HFFc6 (cell line): ENCODE results near the gene HIPK2. TPM values are rescaled to one million over a fixed set of nuclear protein-coding genes. Genes with fewer than 3 reads are reported as not detected.

Experiments
- DNase-seq: peaks from one replicate; pipeline ENCODE4 v3.0.0-alpha.2; 2018
- H3K27ac Mint-ChIP-seq: 2 replicates; pipeline ENCODE4 v1.8.0; 2020; ENCODE audit warnings: mild to moderate bottlenecking, mixed read lengths
- H3K27me3 Mint-ChIP-seq: 2 replicates; pipeline ENCODE4 v1.8.0; 2021; ENCODE audit warnings: mild to moderate bottlenecking, moderate library complexity, mixed read lengths; ENCODE audit not compliant: insufficient read depth
- H3K36me3 Mint-ChIP-seq: 2 replicates; pipeline ENCODE4 v1.8.0; 2021; ENCODE audit warnings: low read depth, mixed read lengths
- H3K4me1 Mint-ChIP-seq: 2 replicates; pipeline ENCODE4 v1.8.0; 2020; ENCODE audit warnings: low read depth, mixed read lengths
- H3K4me3 Mint-ChIP-seq: 2 replicates; pipeline ENCODE4 v1.8.0; 2020; ENCODE audit warnings: mild to moderate bottlenecking, moderate library complexity, mixed read lengths
- H3K9me3 Mint-ChIP-seq: 2 replicates; pipeline ENCODE4 v1.8.0; 2020; ENCODE audit warnings: mild to moderate bottlenecking, mixed read lengths
- CTCF ChIP-seq: fragments of 200-600 bp; sonication (generic); IDR thresholded peaks from 2 replicates; pipeline ENCODE4 v1.5.0; 2021; ENCODE audit warnings: antibody characterized with exemption, mild to moderate bottlenecking
- total RNA-seq, 6 experiments: library from RNA; stranded (reverse); fragmentation: NEBNext Ultra II Directional; extraction: Animal tissue kit (Norgen Biotek cat#: 25700); gene quantifications; 2 replicates in 1 of 6; 3 replicates in 5 of 6; pipeline ENCODE4 v1.2.3, GENCODE V29; 2021

The HIPK2 gene
- total RNA-seq, 6 experiments from 2014 or later = 14.6 to 33.4 (median 31.4) TPM

GRCh38 chr7:139739863-139740597 lies 37.8 kb downstream of the HIPK2 start:
- no peak for DNase-seq
- H3K36me3 Mint-ChIP-seq = peaks cover 25% of the 10 kb centered on the region
- H3K4me1 Mint-ChIP-seq = peaks cover 87% of the 10 kb centered on the region
- TF ChIP-seq CTCF = no peak
- no peaks in the 10 kb centered on the region for H3K9me3 Mint-ChIP-seq
- no peak overlapping the region for H3K4me3 Mint-ChIP-seq
- H3K27ac Mint-ChIP-seq = no peak overlapping the region
- H3K27me3 Mint-ChIP-seq = peaks cover 1% of the 10 kb centered on the region; the same call in 1 of the 2 replicates

DNA sequence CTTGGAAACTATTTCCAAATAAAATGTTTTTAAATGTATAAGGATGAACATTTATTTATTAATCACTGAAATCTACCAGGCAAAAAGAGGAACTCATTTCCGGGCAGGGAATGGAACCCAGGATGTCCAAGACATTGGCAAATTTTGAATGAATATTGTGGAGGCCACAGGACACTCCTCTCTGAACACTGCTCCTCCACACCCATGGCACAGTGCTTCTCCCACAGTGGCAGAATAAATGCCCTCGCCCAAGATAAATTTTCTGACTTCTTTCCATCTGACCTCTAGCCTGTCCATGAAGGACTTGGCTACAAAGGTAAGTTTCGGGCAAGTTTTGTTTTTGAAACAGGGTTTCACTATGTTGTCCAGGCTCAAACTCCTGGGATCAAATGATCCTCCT lies 39.0 kb downstream of the HIPK2 start:
- no peak for TF ChIP-seq CTCF
- peaks cover 88% of the 10 kb centered on the region for H3K4me1 Mint-ChIP-seq
- H3K27ac Mint-ChIP-seq = no peak overlapping the region
- peaks cover 25% of the 10 kb centered on the region for H3K36me3 Mint-ChIP-seq
- no peak for DNase-seq
- no peak overlapping the region for H3K4me3 Mint-ChIP-seq
- H3K27me3 Mint-ChIP-seq = peaks cover 1% of the 10 kb centered on the region; the same call in 1 of the 2 replicates
- H3K9me3 Mint-ChIP-seq = no peaks in the 10 kb centered on the region

GRCh38 chr7:139738101-139738489 lies 39.7 kb downstream of the HIPK2 start:
- no peak overlapping the region for H3K4me3 Mint-ChIP-seq
- H3K9me3 Mint-ChIP-seq = no peaks in the 10 kb centered on the region
- H3K36me3 Mint-ChIP-seq = peaks cover 25% of the 10 kb centered on the region
- DNase-seq = no peak
- no peak overlapping the region for H3K27ac Mint-ChIP-seq
- no peak for TF ChIP-seq CTCF
- peaks cover 85% of the 10 kb centered on the region for H3K4me1 Mint-ChIP-seq
- peaks cover 1% of the 10 kb centered on the region; the same call in 1 of the 2 replicates for H3K27me3 Mint-ChIP-seq

DNA sequence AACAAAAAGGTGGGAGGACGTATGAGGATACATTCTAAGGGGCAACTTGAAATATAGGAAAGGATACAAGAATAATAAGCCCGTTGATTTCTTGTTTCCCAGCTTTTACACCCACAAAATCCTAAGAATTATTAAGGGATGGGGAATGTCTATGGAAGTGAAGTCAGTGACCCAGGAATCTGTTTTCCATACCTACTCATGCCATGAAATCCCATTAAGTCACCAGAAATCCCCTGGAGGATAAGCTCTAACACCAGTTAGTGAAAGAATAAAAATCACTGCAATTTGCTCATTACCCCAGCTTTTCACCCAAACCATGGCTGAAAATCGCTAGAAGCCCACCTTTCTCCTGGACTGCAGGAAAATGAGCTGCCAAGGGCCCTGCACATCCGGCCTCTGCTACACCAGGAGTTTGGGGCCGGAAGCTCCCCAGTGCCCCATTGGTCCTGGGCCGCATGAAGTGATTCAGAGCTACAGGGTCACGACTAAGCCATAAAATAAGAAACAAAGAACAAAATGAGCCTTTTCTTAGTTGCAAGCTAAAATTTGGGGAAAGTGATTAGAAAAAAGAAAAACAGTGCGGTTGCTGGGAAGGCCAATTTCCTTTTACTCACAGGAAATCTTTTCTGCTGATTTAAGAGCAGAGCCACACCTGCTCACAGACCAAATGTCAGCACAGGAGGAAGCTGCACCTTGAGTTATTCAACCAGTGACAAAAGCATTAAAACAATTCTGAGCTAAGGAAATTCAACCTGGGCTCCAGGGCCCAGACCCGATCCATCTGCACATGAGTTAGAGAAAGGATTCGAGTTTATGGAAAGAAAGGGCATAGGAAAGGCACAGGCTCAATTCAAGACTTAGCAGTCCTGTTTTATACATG lies 40.3 kb downstream of the HIPK2 start:
- Mint-ChIP-seq H3K36me3 (peaks cover 25% of the 10 kb centered on the region), H3K4me3 (no peak overlapping the region), H3K9me3 (no peaks in the 10 kb centered on the region), H3K27ac (no peak overlapping the region), H3K27me3 (no peaks in the 10 kb centered on the region), H3K4me1 (peaks cover 85% of the 10 kb centered on the region)
- TF ChIP-seq CTCF = no peak
- no peak for DNase-seq

DNA sequence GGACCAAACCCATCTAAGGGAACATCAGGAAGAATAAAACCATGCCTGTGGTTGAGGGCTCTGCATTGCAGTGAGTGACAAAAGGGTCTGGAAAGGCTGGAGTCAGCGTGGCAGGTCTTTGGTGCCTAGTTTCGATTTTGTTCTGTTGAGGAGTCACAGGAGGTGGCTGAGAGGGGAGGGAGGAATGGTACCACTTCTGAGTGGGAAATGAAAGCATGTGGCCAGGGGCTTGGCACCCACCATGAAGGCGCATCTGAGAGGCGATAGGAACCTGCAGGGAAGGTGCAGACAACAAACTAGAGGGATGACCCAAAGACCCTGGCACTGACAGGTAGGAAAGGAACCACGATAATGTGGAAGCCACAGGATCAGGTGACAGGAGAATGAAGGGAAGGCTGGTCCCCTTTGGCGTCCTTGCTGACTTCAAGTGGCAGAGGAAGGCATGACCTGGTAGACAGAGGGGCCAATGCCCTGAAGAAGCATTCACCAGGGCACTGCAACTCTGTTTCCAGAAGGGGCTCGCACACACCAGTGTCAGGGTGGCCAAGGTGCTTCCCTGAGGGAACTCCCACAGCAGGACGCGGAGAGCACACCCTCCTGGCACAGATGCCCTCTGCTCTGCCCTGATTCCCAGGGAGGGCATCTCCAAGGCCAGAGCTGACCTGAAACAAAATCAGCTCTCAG lies 41.7 kb downstream of the HIPK2 start:
- Mint-ChIP-seq H3K4me3 (no peak overlapping the region), H3K9me3 (no peaks in the 10 kb centered on the region), H3K36me3 (peaks cover 20% of the 10 kb centered on the region), H3K27ac (no peak overlapping the region), H3K27me3 (no peaks in the 10 kb centered on the region; the same call in 1 of the 2 replicates), H3K4me1 (peaks cover 85% of the 10 kb centered on the region)
- DNase-seq = no peak
- TF ChIP-seq CTCF = no peak
